Upper lobe of left lung (tissue), 6 donors: ENCODE data around the gene ZNF423. TPM values are rescaled to one million over a fixed set of nuclear protein-coding genes. Genes with fewer than 3 reads are reported as not detected.

ENCODE experiments used
- ATAC-seq, 2 donors: fragments of 200-7000 bp; cut with Tn5 transposase; one replicate each; pipeline ENCODE4 v1.9.1; 2022; ENCODE audit warnings: mild to moderate bottlenecking in 2 of 2, moderate library complexity in 2 of 2; ENCODE audit not compliant: low FRiP score in 2 of 2
- DNase-seq, 2 donors: peaks; one replicate each; pipeline ENCODE4 v3.0.0-alpha.2; 2019 to 2020
- H3K27ac ChIP-seq, 4 donors: fragments of 200-600 bp; sonication (generic); one replicate each; pipeline ENCODE4 v1.5.1; 2016 to 2019
- H3K27me3 ChIP-seq, 4 donors: fragments of 200-600 bp; sonication (generic); one replicate each; pipeline ENCODE4 v1.5.1; 2017 to 2019
- H3K36me3 ChIP-seq, 4 donors: fragments of 200-600 bp; sonication (generic); one replicate each; pipeline ENCODE4 v1.5.1; 2016 to 2019
- H3K4me1 ChIP-seq, 4 donors: fragments of 200-600 bp; sonication (generic); one replicate each; pipeline ENCODE4 v1.5.1; 2018 to 2019
- H3K4me3 ChIP-seq, 4 donors: fragments of 200-600 bp; sonication (generic); one replicate each; pipeline ENCODE4 v1.5.1; 2017 to 2019; ENCODE audit warnings: mild to moderate bottlenecking in 2 of 4, moderate library complexity in 1 of 4
- H3K9me3 ChIP-seq, 4 donors: fragments of 200-600 bp; sonication (generic); one replicate each; pipeline ENCODE4 v1.5.1; 2018 to 2019
- CTCF ChIP-seq, 6 experiments: fragments of 450-650 bp in 4 of 6; fragments of 200-600 bp in 2 of 6; sonication (generic) in 2 of 6; IDR thresholded peaks; one replicate each; pipeline ENCODE4 v1.5.1; 2016 to 2019; ENCODE audit warnings: antibody characterized with exemption in 6 of 6
- EP300 ChIP-seq, 4 donors: sonication (generic); formaldehyde crosslinking; IDR thresholded peaks; one replicate each; pipeline ENCODE4 v1.5.1; 2017; ENCODE audit warnings: antibody characterized with exemption in 4 of 4, control low read depth in 2 of 4
- POLR2A ChIP-seq, 4 donors: fragments of 450-650 bp; IDR thresholded peaks; one replicate each; pipeline ENCODE4 v1.5.1; 2016 to 2017; ENCODE audit warnings: antibody characterized with exemption in 4 of 4, mild to moderate bottlenecking in 2 of 4
- POLR2AphosphoS5 ChIP-seq, 2 donors: sonication (generic); formaldehyde crosslinking; IDR thresholded peaks; one replicate each; pipeline ENCODE4 v1.5.1; 2017; ENCODE audit warnings: antibody characterized with exemption in 2 of 2
- WGBS, 2 donors: methylation state at CpG; one replicate each; pipeline ENCODE4 v1.1.5; 2017 to 2018; 5-methylcytosine and 5-hydroxymethylcytosine counted together
- total RNA-seq, 6 donors: library from RNA; depleted of rRNA in 4 of 6; stranded (reverse); fragments of >200 nt in 4 of 6; gene quantifications; one replicate each; pipeline versions ENCODE4 v1.1.0 to v1.2.1, GENCODE V29; 2016 to 2021
- donor health status: DM: no; HTN: no; CAD: no; lungs with moderate emphysema.
- donor health status: DM: no; HTN: yes; CAD: no; lungs with severe emphysema.

Gene ZNF423
- total RNA-seq, 6 donors from 2014 or later, result 4.1 to 11.4 (median 6.7) TPM

- H3K4me3 ChIP-seq, result no peak overlapping the region
- DNase-seq (no peak), ATAC-seq (no peak)
- TF ChIP-seq POLR2A (IDR thresholded peaks at IDR 0.05) (no peak), POLR2AphosphoS5 (IDR thresholded peaks at IDR 0.05) (no peak), CTCF (IDR thresholded peaks at IDR 0.05) (no peak), EP300 (IDR thresholded peaks at IDR 0.05) (no peak)
- H3K27ac ChIP-seq, result no peak overlapping the region
- no peaks in the 10 kb centered on the region for H3K4me1 ChIP-seq
- H3K36me3 ChIP-seq, result no peaks in the 10 kb centered on the region
- no peaks in the 10 kb centered on the region for H3K27me3 ChIP-seq
- 87 to 92% methylated on average over 4 of the region's 4 CpGs for WGBS, 2 donors
- H3K9me3 ChIP-seq, result no peaks in the 10 kb centered on the region
Observed at GRCh38 chr16:49801290-49801689, 54.6 kb downstream of the ZNF423 start.

GRCh38 chr16:49800876-49801275 lies 55.0 kb downstream of the ZNF423 start:
- no peak for ATAC-seq
- Histone ChIP-seq H3K4me3 (no peak overlapping the region), H3K4me1 (no peaks in the 10 kb centered on the region), H3K9me3 (no peaks in the 10 kb centered on the region), H3K36me3 (no peaks in the 10 kb centered on the region), H3K27ac (no peak overlapping the region), H3K27me3 (no peaks in the 10 kb centered on the region)
- DNase-seq, result no peak
- TF ChIP-seq EP300 (IDR thresholded peaks at IDR 0.05) (no peak), CTCF (IDR thresholded peaks at IDR 0.05) (no peak), POLR2A (IDR thresholded peaks at IDR 0.05) (no peak), POLR2AphosphoS5 (IDR thresholded peaks at IDR 0.05) (no peak)
- 45 to 59% methylated on average over 11 of the region's 11 CpGs for WGBS, 2 donors

- no peak for TF ChIP-seq EP300 (IDR thresholded peaks at IDR 0.05)
- H3K27me3 ChIP-seq, result no peaks in the 10 kb centered on the region
- no peak overlapping the region for H3K4me3 ChIP-seq
- H3K9me3 ChIP-seq, result no peaks in the 10 kb centered on the region
- no peak overlapping the region for H3K27ac ChIP-seq
- no peak for ATAC-seq
- DNase-seq, result no peak
- H3K36me3 ChIP-seq, result no peaks in the 10 kb centered on the region
- WGBS, 2 donors, result 81 to 96% methylated on average over 4 of the region's 5 CpGs
- H3K4me1 ChIP-seq, result no peaks in the 10 kb centered on the region
Observed at GRCh38 chr16:49800441-49800840, 55.5 kb downstream of the ZNF423 start.

- H3K27ac ChIP-seq, result no peak overlapping the region
- ATAC-seq (no peak), DNase-seq (no peak)
- H3K4me1 ChIP-seq, result no peaks in the 10 kb centered on the region
- H3K36me3 ChIP-seq, result no peaks in the 10 kb centered on the region
- H3K27me3 ChIP-seq, result no peaks in the 10 kb centered on the region
- no peaks in the 10 kb centered on the region for H3K9me3 ChIP-seq
- 71 to 78% methylated on average over 4 of the region's 4 CpGs for WGBS, 2 donors
- TF ChIP-seq EP300 (IDR thresholded peaks at IDR 0.05) (no peak), POLR2AphosphoS5 (IDR thresholded peaks at IDR 0.05) (no peak), POLR2A (IDR thresholded peaks at IDR 0.05) (no peak), CTCF (IDR thresholded peaks at IDR 0.05) (no peak)
- H3K4me3 ChIP-seq, result no peak overlapping the region
Observed at GRCh38 chr16:49799172-49799571, 56.7 kb downstream of the ZNF423 start.

- H3K4me3 ChIP-seq, result no peak overlapping the region
- ATAC-seq (no peak), DNase-seq (no peak)
- no peaks in the 10 kb centered on the region for H3K4me1 ChIP-seq
- TF ChIP-seq EP300 (IDR thresholded peaks at IDR 0.05), result no peak
- no peak for TF ChIP-seq POLR2A (IDR thresholded peaks at IDR 0.05)
- TF ChIP-seq CTCF (IDR thresholded peaks at IDR 0.05), result no peak
- no peak for TF ChIP-seq POLR2AphosphoS5 (IDR thresholded peaks at IDR 0.05)
- H3K27me3 ChIP-seq, result no peaks in the 10 kb centered on the region
- H3K27ac ChIP-seq, result no peak overlapping the region
- H3K36me3 ChIP-seq, result no peaks in the 10 kb centered on the region
- WGBS, 2 donors, result 92 to 93% methylated on average over 2 to 8 of the region's 8 CpGs
- no peaks in the 10 kb centered on the region for H3K9me3 ChIP-seq
Observed at GRCh38 chr16:49795513-49795912, 60.4 kb downstream of the ZNF423 start.
